Measurements from ENCODE around the gene ACSL6.

ACSL6 gene

GRCh38 chr5:131998431-131999040 is 12.9 kb downstream of the ACSL6 start:
- DNase-seq: no peak

GRCh38 chr5:131997727-131998117 is 13.7 kb downstream of the ACSL6 start:
- DNase-seq: no peak

GRCh38 chr5:131997026-131997726 is 14.3 kb downstream of the ACSL6 start:
- no peak for DNase-seq

- DNase-seq: no peak
Observed at GRCh38 chr5:131996210-131997025, 15.0 kb downstream of the ACSL6 start.

DNA sequence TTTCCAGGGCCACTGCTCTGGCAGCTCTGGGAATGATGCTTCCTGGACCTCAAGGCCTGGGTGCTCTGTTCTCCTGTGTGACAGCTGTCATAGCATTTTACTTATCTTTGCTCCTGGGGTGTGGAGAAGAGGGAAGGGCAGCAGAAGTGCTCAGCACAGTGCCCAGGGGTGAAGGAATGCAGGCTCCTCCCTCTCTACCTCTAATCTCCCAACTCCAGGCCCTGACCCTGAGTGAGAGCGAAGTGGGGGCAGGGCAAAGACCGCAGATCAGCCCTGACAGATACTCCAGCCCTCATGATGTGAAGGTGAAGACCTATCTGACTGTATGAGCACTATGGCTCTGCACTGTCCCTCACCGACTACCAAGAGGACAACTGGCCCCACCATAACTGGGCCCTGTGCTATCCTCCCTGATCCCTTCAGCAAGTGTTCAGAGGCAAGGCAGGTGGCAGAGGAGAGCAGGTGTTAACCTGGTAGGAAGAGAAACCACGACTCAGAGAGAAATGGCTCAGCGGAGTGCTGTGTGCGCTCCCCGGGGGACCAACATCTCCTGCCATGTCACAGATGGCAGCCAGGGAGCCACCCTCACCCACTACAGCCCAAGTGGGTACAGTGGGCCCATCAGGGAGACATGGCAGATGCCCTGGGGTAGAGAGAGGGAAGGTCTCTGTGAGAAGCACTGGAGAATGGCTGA is 16.8 kb downstream of the ACSL6 start:
- no peak for DNase-seq

- DNase-seq: no peak
Observed at GRCh38 chr5:131994090-131994489, 17.4 kb downstream of the ACSL6 start.

- no peak for DNase-seq
Observed at GRCh38 chr5:131993676-131994075, 17.8 kb downstream of the ACSL6 start.

GRCh38 chr5:131992370-131992769 is 19.1 kb downstream of the ACSL6 start:
- no peak for DNase-seq

DNA sequence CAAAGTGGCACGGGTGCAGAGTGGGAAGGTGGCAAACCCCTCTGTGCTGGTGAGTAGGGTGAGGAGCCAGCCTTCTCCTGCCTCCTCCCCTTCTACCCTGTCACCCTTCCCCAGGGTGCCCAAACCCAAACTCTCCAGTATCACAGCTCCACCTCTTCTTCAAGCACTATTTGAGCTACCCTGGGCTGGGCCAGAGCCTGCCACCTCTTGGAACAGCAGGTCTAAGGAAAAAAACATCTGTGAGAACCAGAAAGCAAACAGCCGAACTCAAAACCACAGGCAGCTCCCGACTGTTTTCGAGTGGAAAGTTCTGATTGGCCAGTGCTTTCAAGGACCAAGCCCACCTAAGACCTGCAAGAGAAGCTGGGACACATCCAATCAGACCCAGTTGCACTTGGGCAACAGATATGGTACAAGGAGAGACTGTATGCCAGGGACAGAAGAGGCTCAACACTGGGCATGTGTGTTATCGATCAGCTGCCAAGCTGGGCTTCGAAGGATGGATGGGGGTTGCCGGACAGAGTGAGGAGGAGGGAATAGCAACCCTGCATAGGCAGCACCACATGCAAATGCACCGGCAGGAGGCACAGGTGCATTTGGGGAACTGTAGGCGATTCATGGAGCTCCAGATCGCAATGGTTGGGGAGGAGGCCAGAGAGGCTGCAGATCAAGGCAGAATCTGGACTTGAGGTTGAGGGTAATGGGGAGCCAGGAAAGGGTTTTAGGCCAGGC is 19.7 kb downstream of the ACSL6 start:
- DNase-seq: no peak

DNA sequence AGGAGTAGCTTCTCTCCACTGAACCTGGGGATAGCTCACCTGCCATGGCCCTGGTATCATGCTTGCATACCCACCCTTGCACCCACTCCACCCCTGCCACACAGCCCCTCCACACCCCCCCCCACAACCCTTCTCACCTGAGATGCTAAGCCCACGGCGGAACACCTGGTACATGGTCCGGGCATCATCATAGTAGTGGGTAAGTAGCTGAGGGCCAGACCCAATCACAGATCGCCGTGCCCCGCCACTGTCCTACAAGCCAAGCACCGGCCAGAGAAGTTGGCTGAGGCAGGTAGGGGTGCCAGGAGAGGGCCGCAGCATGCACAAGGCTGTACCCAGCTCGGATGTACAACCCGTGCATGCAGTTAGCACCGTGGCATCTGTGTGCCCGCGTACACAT is 20.7 kb downstream of the ACSL6 start:
- DNase-seq: no peak

- DNase-seq: no peak
Observed at GRCh38 chr5:131988601-131989000, 22.9 kb downstream of the ACSL6 start.

- DNase-seq: no peak
Observed at GRCh38 chr5:131987251-131987650, 24.2 kb downstream of the ACSL6 start.

DNA sequence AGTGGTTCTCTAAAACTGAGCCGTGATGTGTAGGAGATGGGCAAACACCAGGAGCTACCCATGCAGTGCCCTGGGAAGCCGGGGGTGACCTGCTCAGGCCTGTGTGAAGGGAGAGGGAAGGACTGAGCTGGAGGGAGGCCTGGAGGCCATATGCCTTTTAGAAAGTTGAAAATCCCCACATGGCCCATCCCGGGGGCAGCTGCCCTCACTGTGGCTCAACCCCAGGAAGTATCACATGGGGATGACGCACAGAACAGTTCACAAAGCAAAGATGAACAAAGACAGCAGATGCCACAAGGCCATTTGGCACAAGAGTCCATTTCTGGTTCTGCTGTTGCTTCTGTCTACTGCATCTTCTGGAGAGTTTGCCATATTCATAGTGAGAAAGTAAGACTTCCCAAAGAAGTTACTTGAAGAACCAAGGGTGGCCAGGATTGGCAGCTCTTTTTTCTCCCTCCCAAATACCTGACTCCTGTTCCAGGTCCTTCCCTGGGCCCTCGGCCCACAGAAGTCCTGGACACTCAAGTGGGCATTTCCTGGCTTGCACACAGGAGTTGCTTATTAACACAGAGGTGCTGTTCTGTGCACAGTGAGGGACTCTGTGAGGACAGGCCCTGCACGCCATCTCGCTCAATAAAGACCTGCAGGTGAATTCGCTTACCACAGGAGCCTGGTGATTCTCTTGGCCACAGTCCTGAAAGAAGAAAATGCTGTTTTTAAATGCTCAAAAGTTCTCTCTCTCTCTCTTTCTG is 25.1 kb downstream of the ACSL6 start:
- no peak for DNase-seq

DNA sequence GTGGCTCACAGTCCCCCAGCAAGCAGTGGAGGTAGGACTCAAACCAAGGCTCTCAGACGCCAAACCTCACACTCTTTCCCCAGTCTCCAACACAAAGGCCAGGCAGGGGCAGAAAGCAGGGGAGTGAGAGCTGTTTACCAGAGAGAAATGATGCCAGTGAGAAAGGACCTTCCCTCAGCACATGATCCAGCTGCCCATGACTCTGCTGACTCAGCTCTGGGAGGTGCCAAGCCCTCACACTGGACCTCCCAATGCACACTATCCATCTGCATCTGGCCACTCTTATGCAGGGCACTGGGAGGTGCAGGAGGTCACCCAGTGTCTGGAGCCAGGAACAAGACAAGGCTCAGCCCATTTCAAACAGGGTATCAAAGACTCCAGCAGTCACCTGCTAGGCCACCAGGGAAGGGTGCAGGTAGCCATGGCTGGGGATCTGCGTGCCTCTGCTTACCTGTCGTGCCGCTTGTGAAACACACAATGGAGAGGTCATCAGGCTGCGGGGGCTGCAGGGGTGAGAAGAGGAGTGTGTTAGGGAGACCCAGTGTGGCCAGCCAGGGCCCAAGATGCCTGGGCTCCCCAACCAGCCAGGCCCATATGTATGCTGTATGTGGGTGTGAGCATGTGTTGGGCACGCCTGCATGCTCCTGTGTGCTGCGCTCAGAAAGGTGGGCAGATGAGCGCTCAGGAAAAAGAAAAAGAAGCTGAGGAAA is 26.3 kb downstream of the ACSL6 start:
- DNase-seq: no peak

DNA sequence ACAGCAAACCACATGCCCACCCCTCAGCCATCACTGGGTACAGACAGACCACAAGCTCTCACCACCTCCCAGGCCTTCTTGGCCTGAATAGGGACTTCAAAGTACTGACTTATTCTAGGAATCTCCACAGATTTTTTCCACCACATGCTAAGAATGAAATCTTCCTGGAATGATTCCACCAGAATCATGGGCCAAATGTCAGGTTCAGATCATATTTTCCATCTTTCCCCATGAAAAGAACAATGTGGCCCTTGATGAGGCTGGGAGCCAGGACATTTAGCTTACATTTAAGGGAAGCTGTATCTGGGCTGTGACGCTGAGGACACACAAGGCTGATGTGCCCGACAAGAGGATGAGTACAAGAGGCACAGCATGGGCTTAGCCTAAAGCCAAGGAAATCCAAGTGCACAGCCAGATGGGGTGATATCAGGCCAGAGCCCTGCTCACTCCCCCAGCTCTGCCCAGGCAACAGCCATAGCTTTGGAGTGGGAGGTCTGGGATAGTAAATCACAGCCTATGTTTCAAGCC is 28.1 kb downstream of the ACSL6 start:
- no peak for DNase-seq

GRCh38 chr5:131981516-131981915 is 29.9 kb downstream of the ACSL6 start:
- no peak for DNase-seq

- no peak for DNase-seq
Observed at GRCh38 chr5:131980696-131981095, 30.8 kb downstream of the ACSL6 start.

GRCh38 chr5:131979816-131980215 is 31.6 kb downstream of the ACSL6 start:
- DNase-seq: no peak

- DNase-seq: no peak
Observed at GRCh38 chr5:131977212-131977604, 34.2 kb downstream of the ACSL6 start.

- DNase-seq: no peak
Observed at GRCh38 chr5:131976414-131977211, 34.8 kb downstream of the ACSL6 start.
